Measurements from ENCODE around the gene XAGE2. TPM values are rescaled to one million over a fixed set of nuclear protein-coding genes. Genes with fewer than 3 reads are reported as not detected.
"Not testable (repeated sequence)": the region's sequence is repeated elsewhere in the genome, so short reads cannot be mapped to it uniquely, and the experiment has no call there.

Gene XAGE2
- total RNA-seq, result not detected

GRCh38 chrX:52368368-52369055, at the start of gene XAGE2:
Gene XAGE2, plus strand, starts transcription at chrX:52369021. Its CDS starts 994 bp downstream, at chrX:52370015.
- ATAC-seq (ENCODE audit: low FRiP score) (no peak), DNase-seq (ENCODE audit: low spot score) (no peak)
- no peak for TF ChIP-seq CTCF (IDR thresholded peaks at IDR 0.05)

GRCh38 chrX:52337410-52337809, 31.4 kb upstream of the XAGE2 start:
- DNase-seq (ENCODE audit: low spot score), result no peak
- no peak for TF ChIP-seq CTCF (IDR thresholded peaks at IDR 0.05)
- no peak for ATAC-seq (ENCODE audit: low FRiP score)

GRCh38 chrX:52341493-52341892, 27.3 kb upstream of the XAGE2 start:
- TF ChIP-seq CTCF (IDR thresholded peaks at IDR 0.05), result no peak
- no peak for DNase-seq (ENCODE audit: low spot score)
- no peak for ATAC-seq (ENCODE audit: low FRiP score)

- DNase-seq (ENCODE audit: low spot score); ATAC-seq (ENCODE audit: low FRiP score): not testable (repeated sequence)
These were observed 25.7 kb upstream of the XAGE2 start for GRCh38 chrX:52343131-52343530.

- not testable (repeated sequence) for ATAC-seq (ENCODE audit: low FRiP score); DNase-seq (ENCODE audit: low spot score)
These were observed 23.4 kb upstream of the XAGE2 start for GRCh38 chrX:52345402-52345801.

- no peak for ATAC-seq (ENCODE audit: low FRiP score)
- no peak for DNase-seq (ENCODE audit: low spot score)
- no peak for TF ChIP-seq CTCF (IDR thresholded peaks at IDR 0.05)
These were observed 22.4 kb upstream of the XAGE2 start for GRCh38 chrX:52346174-52347165.

GRCh38 chrX:52349681-52350080, 19.1 kb upstream of the XAGE2 start:
- no peak for TF ChIP-seq CTCF (IDR thresholded peaks at IDR 0.05)
- ATAC-seq (ENCODE audit: low FRiP score) (no peak), DNase-seq (ENCODE audit: low spot score) (no peak)

- TF ChIP-seq CTCF (IDR thresholded peaks at IDR 0.05), result no peak
- no peak for DNase-seq (ENCODE audit: low spot score)
- ATAC-seq (ENCODE audit: low FRiP score), result no peak
These were observed 16.3 kb upstream of the XAGE2 start for GRCh38 chrX:52352551-52352950.

All from omental fat pad (tissue), 4 donors.